ENCODE results near the gene PCDHGB4. TPM values are rescaled to one million over a fixed set of nuclear protein-coding genes. Genes with fewer than 3 reads are reported as not detected.
"Not testable (repeated sequence)": the region's sequence is repeated elsewhere in the genome, so short reads cannot be mapped to it uniquely, and the experiment has no call there.

Gene PCDHGB4
- total and polyA plus RNA-seq, 3 donors from 2014 or later, result 1.0 to 13.3 (median 11.3) TPM

GRCh38 chr5:141343242-141343952, 44.1 kb upstream of the PCDHGB4 start, which contains the start of gene PCDHGA3:
Gene PCDHGA3 (plus strand): TSS chr5:141343829. CDS start chr5:141344034, 205 bp downstream.
- peak; percentile 69 for DNase-seq
- H3K9me3 ChIP-seq, result no peaks in the 10 kb centered on the region
- H3K4me1 ChIP-seq, result no peaks in the 10 kb centered on the region
- H3K27ac ChIP-seq, result no peak within 1 kb of the TSS
- intact Hi-C loops (cut with DNase I; ENCODE audit: low total_unique reads), result no loop called here
- no peaks in the 10 kb centered on the region for H3K36me3 ChIP-seq (ENCODE audit: low read depth, missing control alignments)
- H3K4me3 ChIP-seq, result peak within 1 kb of the TSS; percentile 21 to 46
- H3K27me3 ChIP-seq, result no peaks in the 10 kb centered on the region
- TF ChIP-seq CTCF (IDR thresholded peaks at IDR 0.05), result peak; percentile 24 to 56 (median 49)
- no peak for TF ChIP-seq POLR2A (IDR thresholded peaks at IDR 0.05)
- 18 to 20% methylated on average over 9 of the region's 9 CpGs for WGBS, 2 donors

DNA sequence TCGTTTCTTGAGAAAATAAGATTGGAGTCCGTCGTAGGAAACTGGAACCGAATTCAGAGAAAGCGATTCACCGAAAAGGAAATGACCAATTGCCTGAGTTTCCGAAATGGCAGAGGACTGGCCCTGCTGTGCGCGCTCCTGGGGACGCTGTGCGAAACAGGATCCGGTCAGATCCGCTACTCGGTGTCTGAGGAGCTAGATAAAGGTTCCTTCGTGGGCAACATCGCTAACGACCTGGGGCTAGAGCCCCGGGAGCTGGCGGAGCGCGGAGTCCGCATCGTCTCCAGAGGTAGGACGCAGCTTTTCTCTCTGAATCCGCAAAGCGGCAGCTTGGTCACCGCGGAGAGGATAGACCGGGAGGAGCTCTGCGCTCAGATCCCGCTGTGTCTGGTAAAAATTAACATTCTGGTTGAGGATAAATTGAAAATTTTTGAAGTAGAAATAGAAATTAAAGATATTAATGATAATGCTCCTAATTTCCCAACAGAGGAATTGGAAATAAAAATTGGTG, 43.5 kb upstream of the PCDHGB4 start:
- no peaks in the 10 kb centered on the region for H3K4me1 ChIP-seq
- no peak for DNase-seq
- peak in 1 of 3 experiments; percentile 0 for TF ChIP-seq CTCF (IDR thresholded peaks at IDR 0.05)
- TF ChIP-seq POLR2A (IDR thresholded peaks at IDR 0.05), result no peak
- peak overlapping the region; percentile 21 to 46 for H3K4me3 ChIP-seq
- H3K9me3 ChIP-seq, result no peaks in the 10 kb centered on the region
- 14 to 22% methylated on average over 31 of the region's 31 CpGs for WGBS, 2 donors
- no peak overlapping the region for H3K27ac ChIP-seq
- no peaks in the 10 kb centered on the region for H3K36me3 ChIP-seq (ENCODE audit: low read depth, missing control alignments)
- intact Hi-C loops (cut with DNase I; ENCODE audit: low total_unique reads), result no loop called here
- H3K27me3 ChIP-seq, result no peaks in the 10 kb centered on the region

DNA sequence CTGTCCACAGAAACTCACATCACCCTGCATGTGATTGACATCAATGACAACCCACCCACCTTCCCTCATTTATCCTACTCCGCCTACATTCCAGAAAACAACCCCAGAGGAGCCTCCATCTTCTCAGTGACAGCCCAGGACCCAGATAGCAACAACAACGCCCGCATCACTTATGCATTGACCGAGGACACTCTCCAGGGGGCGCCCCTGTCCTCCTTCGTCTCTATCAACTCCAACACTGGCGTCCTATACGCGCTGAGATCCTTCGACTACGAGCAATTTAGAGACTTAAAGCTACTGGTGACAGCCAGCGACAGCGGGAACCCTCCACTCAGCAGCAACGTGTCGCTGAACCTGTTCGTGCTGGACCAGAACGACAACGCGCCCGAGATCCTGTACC, 42.2 kb upstream of the PCDHGB4 start:
- H3K4me1 ChIP-seq, result no peaks in the 10 kb centered on the region
- H3K27me3 ChIP-seq, result no peaks in the 10 kb centered on the region
- H3K27ac ChIP-seq, result no peak overlapping the region
- no peaks in the 10 kb centered on the region for H3K36me3 ChIP-seq (ENCODE audit: low read depth, missing control alignments)
- DNase-seq, result no peak
- H3K9me3 ChIP-seq, result no peaks in the 10 kb centered on the region
- no peak overlapping the region for H3K4me3 ChIP-seq
- WGBS, 2 donors, result 31 to 35% methylated on average over 15 to 20 of the region's 20 CpGs
- intact Hi-C loops (cut with DNase I; ENCODE audit: low total_unique reads), result no loop called here
- TF ChIP-seq POLR2A (IDR thresholded peaks at IDR 0.05), result no peak
- TF ChIP-seq CTCF (IDR thresholded peaks at IDR 0.05), result no peak

GRCh38 chr5:141346017-141346416, 41.5 kb upstream of the PCDHGB4 start:
- H3K27me3 ChIP-seq; H3K4me3 ChIP-seq; H3K36me3 ChIP-seq (ENCODE audit: low read depth, missing control alignments); H3K9me3 ChIP-seq; intact Hi-C loops (cut with DNase I; ENCODE audit: low total_unique reads); DNase-seq; H3K27ac ChIP-seq; H3K4me1 ChIP-seq: not testable (repeated sequence)
- 41 to 50% methylated on average over 7 to 13 of the region's 35 CpGs for WGBS, 2 donors

GRCh38 chr5:141349917-141350619, 37.4 kb upstream of the PCDHGB4 start, which contains the start of gene PCDHGB1:
Gene PCDHGB1 (plus strand): TSS chr5:141350099. CDS start chr5:141350261, 162 bp downstream.
- Histone ChIP-seq H3K36me3 (ENCODE audit: low read depth, missing control alignments) (no peaks in the 10 kb centered on the region), H3K9me3 (no peaks in the 10 kb centered on the region), H3K4me3 (peak within 1 kb of the TSS in 1 of 2 donors; percentile 41), H3K27me3 (no peaks in the 10 kb centered on the region), H3K27ac (no peak within 1 kb of the TSS), H3K4me1 (no peaks in the 10 kb centered on the region)
- DNase-seq, result peak; percentile 70
- 17 to 21% methylated on average over 29 of the region's 29 CpGs for WGBS, 2 donors
- intact Hi-C loops (cut with DNase I; ENCODE audit: low total_unique reads), result no loop called here
- TF ChIP-seq POLR2A (IDR thresholded peaks at IDR 0.05), result no peak
- TF ChIP-seq CTCF (IDR thresholded peaks at IDR 0.05), result peak in 2 of 3 experiments; percentile 13 to 39
